H54 (cell line): ENCODE data around the gene CACNA1C.

Source experiments
- DNase-seq: peaks from one replicate; pipeline ENCODE4 v3.0.0; 2011; ENCODE audit warnings: low spot score, mixed read lengths; ENCODE audit not compliant: insufficient read length
- FAIRE-seq: peaks from 3 replicates; lab custom pipeline; 2011; peaks lifted over from hg19 to GRCh38; lab: Jason Lieb, UNC
- POLR2A ChIP-seq: IDR thresholded peaks from 2 replicates; pipeline ENCODE4 v1.6.1; 2011; ENCODE audit warnings: low read depth, mild to moderate bottlenecking, low read length

The CACNA1C gene

DNA sequence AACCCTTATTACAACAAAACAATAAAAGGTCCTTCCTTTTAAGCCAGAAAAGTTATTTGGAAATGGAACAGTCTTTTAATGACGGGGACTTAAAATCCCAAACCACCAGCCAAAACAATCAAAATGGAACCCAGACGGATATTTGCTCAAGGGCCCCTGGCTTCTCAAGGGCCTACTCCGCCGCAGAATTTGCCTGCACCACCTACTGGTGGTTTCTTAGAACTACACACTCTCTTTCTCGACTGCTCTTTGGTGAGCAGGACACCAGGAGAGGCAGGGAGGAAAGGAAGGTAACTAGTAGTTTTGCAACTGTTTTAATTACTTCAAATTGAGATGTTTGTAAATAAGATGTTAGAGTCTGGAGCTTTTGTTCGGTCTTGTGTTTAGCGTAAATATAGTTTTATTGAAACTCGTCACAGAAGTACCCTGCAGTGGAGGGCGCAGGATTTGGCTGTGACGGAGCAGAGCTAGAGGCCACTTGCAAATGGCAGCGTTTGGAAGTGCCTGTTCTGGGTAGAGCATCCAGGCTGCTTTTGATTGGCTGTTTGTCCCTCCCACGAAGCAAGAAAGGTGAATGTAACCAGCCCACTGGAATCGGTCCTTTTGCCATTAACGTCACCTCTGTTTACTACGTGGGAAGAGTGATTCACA lies 238.5 kb downstream of the CACNA1C start:
- DNase-seq: peak; percentile 65
- FAIRE-seq: no peak
- TF ChIP-seq POLR2A: no peak

DNA sequence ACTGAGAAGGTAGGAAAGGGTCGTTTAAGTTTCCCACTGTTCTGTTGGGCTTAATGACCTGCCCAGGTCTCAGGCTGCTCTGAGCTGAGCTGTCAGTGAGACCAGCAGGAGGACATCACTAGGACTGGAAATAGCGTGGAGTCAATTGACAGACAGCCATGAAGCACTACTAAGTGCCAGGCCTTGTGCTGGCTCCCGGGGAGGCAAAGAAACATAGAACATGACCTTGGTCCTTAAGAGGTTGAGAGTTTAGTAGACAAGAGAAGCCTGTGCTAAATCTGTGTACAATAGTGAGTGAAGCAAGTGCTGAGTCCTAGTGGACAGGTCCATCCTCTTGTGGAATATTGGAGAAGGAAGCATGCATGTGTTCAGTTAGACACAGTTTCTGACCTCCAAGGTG lies 239.2 kb downstream of the CACNA1C start:
- FAIRE-seq: no peak
- no peak for TF ChIP-seq POLR2A
- DNase-seq: no peak

DNA sequence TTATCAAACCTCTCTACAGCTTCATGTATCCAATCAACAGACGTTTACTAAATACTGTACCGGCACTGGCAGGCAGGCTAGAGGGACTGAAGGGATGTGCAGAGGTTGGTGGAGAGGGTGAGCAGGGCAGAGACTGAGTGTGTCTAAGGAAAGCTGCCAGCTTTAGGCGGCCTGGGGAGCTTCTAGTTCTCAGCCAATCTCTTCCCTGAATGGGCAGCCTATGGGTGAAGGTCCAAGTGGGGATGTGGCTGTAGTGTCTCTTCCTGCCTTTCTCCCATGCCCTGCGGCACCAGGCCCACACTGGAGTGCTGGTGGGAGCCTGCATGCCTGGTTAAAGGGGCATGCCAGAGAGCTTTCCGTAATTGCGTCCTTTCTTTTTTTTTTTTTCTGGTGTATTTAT lies 239.8 kb downstream of the CACNA1C start:
- DNase-seq (no peak), FAIRE-seq (no peak)
- TF ChIP-seq POLR2A: no peak

DNA sequence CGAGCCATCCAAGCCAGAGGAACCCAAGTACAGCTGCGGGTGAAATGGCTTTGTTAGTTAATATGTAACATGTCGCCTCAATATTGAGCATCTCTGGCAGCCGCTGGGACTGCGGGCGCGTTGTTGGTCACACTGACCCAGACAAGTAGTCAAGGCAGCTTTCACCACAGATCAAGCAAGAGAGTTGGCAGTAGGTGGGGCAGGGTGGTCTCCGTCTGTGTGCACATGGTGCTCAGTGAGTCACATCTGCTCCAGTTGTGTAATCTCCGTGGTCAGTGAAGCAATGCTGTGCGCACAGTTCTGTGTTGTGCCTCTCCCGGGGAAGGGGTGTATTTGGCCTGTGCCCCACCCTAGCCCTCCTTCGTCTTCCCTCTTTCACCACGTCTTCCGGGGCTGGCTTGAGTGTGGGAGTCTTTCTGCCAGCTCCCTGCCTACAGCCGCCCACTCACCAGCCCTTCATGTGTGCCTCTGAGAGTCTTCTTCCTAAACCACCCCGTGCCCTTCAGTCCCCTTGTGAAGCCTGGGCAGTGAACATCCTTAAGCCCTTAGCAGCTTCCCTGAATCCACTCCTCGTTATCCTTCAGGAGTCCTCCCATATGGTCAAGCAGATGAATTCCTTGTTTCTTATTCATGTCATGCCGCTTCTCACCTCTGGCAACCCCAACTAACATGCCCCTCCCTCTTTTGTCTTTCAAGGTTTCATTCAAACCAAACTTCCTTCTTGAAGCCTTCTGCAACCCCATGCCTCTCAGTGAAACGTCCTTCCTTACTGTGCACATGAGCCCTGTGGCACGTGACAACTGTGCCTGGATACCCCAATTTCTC lies 242.1 kb downstream of the CACNA1C start:
- DNase-seq: no peak
- no peak for FAIRE-seq
- no peak for TF ChIP-seq POLR2A

DNA sequence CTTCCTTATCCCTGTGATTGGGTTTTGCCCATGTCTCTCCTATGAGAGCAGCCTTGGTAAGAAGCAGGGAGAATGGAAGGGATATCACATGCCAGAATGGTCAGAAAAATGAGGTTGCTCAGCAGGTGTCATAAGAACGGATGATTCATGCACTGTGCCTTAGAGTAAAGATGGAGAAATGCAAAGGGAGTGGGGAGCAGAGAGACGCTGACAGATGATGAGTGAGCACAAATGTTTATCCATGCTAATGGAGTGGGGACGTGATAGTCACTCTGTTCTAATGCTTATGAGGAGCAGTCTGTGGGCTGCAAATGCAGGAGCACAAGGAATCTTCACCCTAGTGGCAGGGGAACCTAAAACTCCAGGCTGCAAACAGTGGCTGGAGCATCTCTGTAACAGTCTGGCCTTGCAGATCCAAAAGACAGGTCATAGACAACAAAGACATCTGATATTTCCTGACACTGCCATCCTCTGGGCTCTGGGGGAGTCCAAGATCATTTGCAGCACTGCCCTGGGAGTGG lies 243.2 kb downstream of the CACNA1C start:
- FAIRE-seq: peak; percentile 82
- peak; percentile 58 for DNase-seq
- no peak for TF ChIP-seq POLR2A

DNA sequence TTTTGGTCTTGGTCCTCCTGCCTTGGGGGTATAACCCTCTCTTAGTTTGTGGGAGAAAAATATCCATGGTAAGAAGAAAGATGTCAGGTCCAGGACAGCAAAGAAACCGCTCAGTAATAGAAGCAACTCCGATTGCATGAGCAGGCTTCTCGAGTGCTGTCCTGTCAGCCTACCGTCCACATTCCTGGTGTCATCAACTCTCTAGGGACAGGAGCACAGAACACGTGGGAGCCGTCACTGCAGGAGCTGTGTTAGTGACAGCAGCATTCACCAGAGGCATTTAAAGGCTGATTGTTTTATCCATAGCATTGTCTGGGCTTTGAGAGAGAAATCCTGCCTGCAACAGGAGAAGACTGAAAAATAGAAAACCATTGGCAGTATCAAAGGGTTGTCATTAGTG lies 244.2 kb downstream of the CACNA1C start:
- DNase-seq (no peak), FAIRE-seq (no peak)
- no peak for TF ChIP-seq POLR2A

DNA sequence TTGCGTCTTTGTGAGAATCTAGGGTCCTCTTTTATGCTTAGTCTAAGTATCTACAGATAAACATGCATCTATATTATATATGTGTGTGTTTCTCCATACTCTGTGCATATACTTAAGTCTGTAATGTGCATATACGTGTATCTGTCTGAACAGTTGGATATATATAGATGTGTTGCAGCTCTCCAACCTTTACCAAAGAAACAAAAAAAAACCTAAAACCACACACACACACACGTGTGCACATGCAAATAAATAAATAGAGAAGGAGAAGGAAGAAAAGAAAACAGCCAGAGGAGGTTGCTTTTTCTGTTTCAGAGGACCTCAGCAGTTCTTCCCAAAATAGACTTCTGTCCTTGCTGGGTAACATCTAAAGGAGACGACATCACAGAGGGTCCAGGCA lies 244.9 kb downstream of the CACNA1C start:
- DNase-seq (no peak), FAIRE-seq (no peak)
- TF ChIP-seq POLR2A: no peak

DNA sequence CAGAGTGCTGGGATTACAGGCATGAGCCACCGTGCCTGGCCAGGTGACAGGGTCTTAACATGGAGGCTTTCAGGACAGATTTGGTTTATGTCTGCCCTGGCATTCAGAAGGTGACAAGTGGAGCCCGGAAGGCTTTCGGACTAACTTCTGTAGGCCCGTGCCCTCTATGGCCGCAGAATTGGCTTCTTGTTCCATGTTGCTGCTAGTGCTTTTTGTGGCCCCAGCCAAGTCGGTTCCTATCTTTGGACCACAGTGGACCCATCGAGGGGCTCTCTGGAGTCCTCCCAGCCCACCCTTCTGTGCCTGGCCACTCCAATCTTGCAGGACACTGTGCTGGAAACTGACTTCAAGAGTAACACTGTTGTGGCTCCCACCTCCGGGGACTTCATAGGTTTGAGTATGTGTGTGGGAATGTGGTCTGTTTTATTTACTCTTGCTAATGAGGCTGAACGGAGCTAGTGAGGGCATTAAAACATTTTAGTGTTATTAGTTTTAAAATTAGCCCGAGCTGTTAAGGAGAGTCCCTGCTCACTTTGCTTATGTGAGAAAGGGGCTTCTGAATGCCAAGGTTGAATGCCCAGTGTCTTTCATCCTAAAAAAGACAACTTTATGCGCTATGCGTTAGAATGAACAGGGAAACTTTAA lies 245.9 kb downstream of the CACNA1C start:
- FAIRE-seq (no peak), DNase-seq (no peak)
- no peak for TF ChIP-seq POLR2A

DNA sequence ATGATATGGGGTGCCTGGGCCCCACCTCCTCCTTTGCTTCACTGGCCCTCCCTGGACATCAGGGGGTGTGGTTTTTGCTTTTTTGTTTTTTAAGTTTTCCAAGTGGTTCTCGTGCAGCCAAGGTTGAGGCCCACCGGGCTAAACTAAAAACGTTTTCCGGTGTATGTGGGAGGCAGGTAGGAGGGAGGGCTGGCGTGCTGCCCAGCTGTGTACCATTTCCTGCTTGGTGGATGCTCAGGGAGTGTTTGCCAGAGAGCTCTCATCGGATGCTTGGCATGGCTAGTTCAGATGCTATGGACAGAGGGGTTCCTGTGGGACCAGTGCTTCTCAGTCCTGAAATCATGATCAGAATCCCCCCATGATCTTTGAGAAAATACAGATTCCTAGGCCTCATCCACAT lies 246.4 kb downstream of the CACNA1C start:
- FAIRE-seq (no peak), DNase-seq (no peak)
- no peak for TF ChIP-seq POLR2A

DNA sequence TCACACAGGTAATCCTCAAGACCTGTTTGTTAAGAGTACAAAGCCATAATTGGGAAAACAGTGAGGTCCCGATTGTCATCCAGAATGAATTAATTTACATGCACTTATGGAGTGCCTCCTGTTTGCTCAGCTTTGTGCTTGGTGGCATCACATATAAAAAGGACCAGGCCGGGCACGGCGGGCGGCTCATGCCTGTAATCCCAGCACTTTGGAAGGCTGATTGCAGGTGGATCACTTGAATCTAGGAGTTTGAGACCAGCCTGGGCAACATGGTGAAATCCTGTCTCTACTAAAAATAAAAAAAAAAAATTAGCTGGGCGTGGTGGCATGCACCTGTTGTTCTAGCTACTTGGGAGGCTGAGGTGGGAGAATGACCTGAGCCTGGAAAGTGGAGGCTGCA lies 247.4 kb downstream of the CACNA1C start:
- TF ChIP-seq POLR2A: no peak
- DNase-seq (no peak), FAIRE-seq (no peak)

DNA sequence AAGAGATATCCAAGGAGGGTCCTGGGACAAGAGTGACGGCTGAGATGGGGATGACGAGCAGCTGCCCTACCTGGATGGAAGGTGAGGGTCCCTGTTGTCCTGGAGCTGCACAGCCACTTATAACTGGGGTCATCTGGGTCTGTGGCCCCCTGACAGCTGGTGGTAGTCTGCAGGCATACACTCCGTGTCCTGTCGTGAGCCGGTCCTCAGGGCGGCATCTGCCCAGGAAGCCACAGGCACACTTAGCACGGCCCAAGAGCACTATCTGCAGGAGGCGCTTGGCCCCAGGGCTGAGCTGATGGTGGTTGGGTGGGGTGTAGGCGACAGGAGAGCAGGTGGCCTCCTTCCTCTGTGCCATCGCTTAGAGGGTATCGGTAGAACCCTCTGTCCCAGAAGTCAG lies 248.1 kb downstream of the CACNA1C start:
- no peak for FAIRE-seq
- DNase-seq: no peak
- no peak for TF ChIP-seq POLR2A

DNA sequence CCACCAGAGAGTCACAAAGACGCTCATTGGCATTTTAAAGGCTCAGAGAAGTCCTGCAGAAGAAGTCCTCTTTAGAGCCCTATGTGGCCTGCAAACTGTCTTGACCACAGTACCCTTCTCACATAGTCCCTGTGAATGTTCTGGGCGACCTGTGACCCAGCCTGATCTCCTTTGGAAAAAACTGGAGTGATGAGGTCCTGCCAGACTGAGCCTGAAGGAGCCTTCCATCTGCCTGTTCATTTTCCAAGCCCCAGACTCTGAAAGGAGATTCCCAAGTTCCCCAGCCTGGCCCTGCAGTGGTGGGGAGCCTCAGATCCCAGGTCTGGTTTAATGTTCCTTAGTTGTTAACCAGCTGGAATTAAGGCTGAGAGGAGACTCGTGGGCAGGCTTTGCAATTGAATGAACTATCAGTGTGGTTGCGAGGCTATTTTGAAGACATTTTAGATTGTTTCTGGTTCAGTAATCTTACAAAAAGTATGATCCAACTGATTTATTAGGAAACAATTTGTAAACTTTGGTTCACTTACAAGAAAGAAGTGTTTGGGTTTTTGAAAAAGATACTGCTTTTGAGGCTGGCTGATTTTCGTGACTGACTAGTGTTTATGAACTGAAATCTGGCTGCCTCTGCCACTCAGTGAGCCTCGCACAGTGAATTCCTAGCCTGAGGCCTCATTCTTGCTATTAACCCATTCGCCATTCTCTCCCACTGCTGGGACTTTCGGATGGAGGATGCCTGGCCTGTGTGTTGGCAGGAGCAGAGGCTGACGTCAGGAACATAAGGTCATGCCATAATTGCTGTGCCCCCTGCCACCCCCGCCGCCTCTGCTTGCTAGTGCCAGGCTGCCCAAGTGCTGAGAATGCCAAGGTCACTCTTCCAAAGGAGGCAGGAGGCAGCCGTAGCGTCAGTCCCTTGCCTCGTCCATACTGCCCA lies 249.0 kb downstream of the CACNA1C start:
- TF ChIP-seq POLR2A: no peak
- no peak for FAIRE-seq
- no peak for DNase-seq
